B cell (primary cell): ENCODE data around the gene ATL1. TPM values are rescaled to one million over a fixed set of nuclear protein-coding genes. Genes with fewer than 3 reads are reported as not detected.
A peak's percentile ranks its signal among the peaks of the same experiment; 100 is the strongest.
"Not testable (repeated sequence)": the region's sequence is repeated elsewhere in the genome, so short reads cannot be mapped to it uniquely, and the experiment has no call there.

Experiments
- ATAC-seq: fragments of 200-7000 bp; cut with Tn5 transposase; one replicate; pipeline ENCODE4 v1.10.0; 2021; ENCODE audit warnings: low read depth, mild to moderate bottlenecking, moderate number of reproducible peaks, moderate library complexity
- CTCF ChIA-PET: fragments of 350-600 bp; sonication (Branson Sonifier 250); formaldehyde crosslinking; loops from one replicate; lab custom pipeline; 2021; ENCODE audit warnings: antibody characterized with exemption, inconsistent platforms; lab: Charles Lee
- POLR2A ChIA-PET: fragments of 350-600 bp; sonication (Branson Sonifier 250); formaldehyde crosslinking; loops from one replicate; lab custom pipeline; 2021; ENCODE audit warnings: antibody characterized with exemption; lab: Charles Lee
- DNase-seq: peaks from one replicate; pipeline ENCODE4 v3.0.0; 2013
- H2AFZ ChIP-seq: 2 replicates; pipeline ENCODE4 v1.6.1; 2012; ENCODE audit warnings: mild to moderate bottlenecking, low read depth, low read length; ENCODE audit not compliant: insufficient read depth, poor library complexity, severe bottlenecking
- H3K27ac ChIP-seq, 2 donors: 1 replicate in 1 of 2; 2 replicates in 1 of 2; pipeline ENCODE4 v1.5.1; 2012 to 2013; ENCODE audit warnings: low read length in 2 of 2, mild to moderate bottlenecking in 2 of 2, moderate library complexity in 1 of 2
- H3K27me3 ChIP-seq, 4 experiments: fragments of 200-600 bp in 1 of 4; sonication (generic) in 1 of 4; replicated peaks in 1 of 4; 1 replicate in 2 of 4; 2 replicates in 2 of 4; pipeline versions ENCODE4 v1.6.1 to v1.7.0; 2013 to 2016; ENCODE audit warnings: low read length in 3 of 4, mild to moderate bottlenecking in 2 of 4, mixed read lengths in 1 of 4, moderate library complexity in 1 of 4; ENCODE audit not compliant: insufficient read depth in 4 of 4, control insufficient read depth in 3 of 4; ENCODE audit errors: control extremely low read depth in 1 of 4
- H3K36me3 ChIP-seq, 2 experiments: replicated peaks in 1 of 2; 1 replicate in 1 of 2; 2 replicates in 1 of 2; pipeline versions ENCODE4 v1.6.1 to v1.7.1; 2013; ENCODE audit warnings: low read length in 1 of 2; ENCODE audit not compliant: insufficient read depth in 2 of 2, control insufficient read depth in 1 of 2; ENCODE audit errors: control extremely low read depth in 1 of 2, extremely low read depth in 1 of 2
- H3K4me1 ChIP-seq, 2 donors: fragments of 200-600 bp in 1 of 2; sonication (generic) in 1 of 2; 1 replicate in 1 of 2; 2 replicates in 1 of 2; pipeline versions ENCODE4 v1.5.1 to v1.6.1; 2013 to 2017; ENCODE audit warnings: low read length in 2 of 2; ENCODE audit not compliant: control insufficient read depth in 2 of 2, insufficient read depth in 2 of 2
- H3K4me2 ChIP-seq: replicated peaks from 2 replicates; pipeline ENCODE3; 2012; ENCODE audit warnings: mild to moderate bottlenecking, low read depth, low read length; ENCODE audit not compliant: poor library complexity, severe bottlenecking
- H3K4me3 ChIP-seq, 5 experiments: fragments of 200-600 bp in 1 of 5; sonication (generic) in 1 of 5; 1 replicate in 3 of 5; 2 replicates in 2 of 5; pipeline versions ENCODE4 v1.5.1 to v1.7.0; 2011 to 2016; ENCODE audit warnings: low read length in 4 of 5, mild to moderate bottlenecking in 4 of 5, low read depth in 2 of 5, control low read depth in 1 of 5, moderate library complexity in 1 of 5; ENCODE audit not compliant: insufficient read depth in 1 of 5; ENCODE audit errors: control extremely low read depth in 1 of 5, extremely low read depth in 1 of 5
- H3K79me2 ChIP-seq: fragments of 200-600 bp; sonication (generic); one replicate; pipeline ENCODE4 v1.6.0; 2016; ENCODE audit warnings: low read length; ENCODE audit not compliant: control insufficient read depth, insufficient read depth
- H3K9ac ChIP-seq: fragments of 200-600 bp; sonication (generic); 2 replicates; pipeline ENCODE4 v1.6.1; 2017; ENCODE audit warnings: mild to moderate bottlenecking, low read length, moderate library complexity
- H3K9me3 ChIP-seq, 3 donors: one replicate each; pipeline versions ENCODE4 v1.6.1 to v1.7.1; 2013; ENCODE audit warnings: low read length in 2 of 3; ENCODE audit not compliant: control insufficient read depth in 2 of 3, insufficient read depth in 1 of 3; ENCODE audit errors: control extremely low read depth in 1 of 3
- H4K20me1 ChIP-seq: 2 replicates; pipeline ENCODE4 v1.6.0; 2012; ENCODE audit warnings: mild to moderate bottlenecking, low read length; ENCODE audit not compliant: insufficient read depth, control insufficient read depth, poor library complexity, severe bottlenecking
- H3K27ac Mint-ChIP-seq: one replicate; pipeline ENCODE4 v1.8.0; 2021; ENCODE audit warnings: mixed read lengths
- H3K27me3 Mint-ChIP-seq: one replicate; pipeline ENCODE4 v1.8.0; 2021; ENCODE audit warnings: mixed read lengths
- H3K4me1 Mint-ChIP-seq: one replicate; pipeline ENCODE4 v1.8.0; 2021; ENCODE audit warnings: mixed read lengths
- H3K4me3 Mint-ChIP-seq: one replicate; pipeline ENCODE4 v1.8.0; 2021; ENCODE audit warnings: mixed read lengths
- H3K9me3 Mint-ChIP-seq: one replicate; pipeline ENCODE4 v1.8.0; 2022; ENCODE audit warnings: mixed read lengths; ENCODE audit not compliant: insufficient read depth
- CTCF ChIP-seq: fragments of 200-600 bp; IDR thresholded peaks from one replicate; pipeline ENCODE4 v1.8.0; 2022; ENCODE audit warnings: antibody characterized with exemption, mild to moderate bottlenecking
- EZH2 ChIP-seq: IDR thresholded peaks from 2 replicates; pipeline ENCODE4 v1.6.1; 2012; ENCODE audit warnings: borderline replicate concordance, low read depth, mild to moderate bottlenecking, moderate library complexity, low read length; ENCODE audit not compliant: insufficient read depth, poor library complexity, severe bottlenecking
- WGBS: methylation state at CpG from one replicate; pipeline ENCODE4 v1.1.5; 2013; ENCODE audit warnings: missing lambda C conversion rate; ENCODE audit not compliant: insufficient coverage; 5-methylcytosine and 5-hydroxymethylcytosine counted together
- intact Hi-C: fragments of 100-400 bp; cut with micrococcal nuclease; formaldehyde crosslinking; loops from one replicate; pipeline ENCODE4 v1.10.0; 2022
- polyA plus RNA-seq: library from polyadenylated mRNA; depleted of rRNA; stranded (reverse); fragments of >200 nt; gene quantifications from 2 replicates; pipeline ENCODE4 v1.2.3, GENCODE V29; 2012
- total RNA-seq, 2 donors: library from RNA; stranded (reverse); fragments of 120-200 nt in 1 of 2; gene quantifications; 1 replicate in 1 of 2; 2 replicates in 1 of 2; pipeline versions ENCODE4 v1.2.3 to v1.2.4, GENCODE V29; 2013 to 2022

The ATL1 gene
- total and polyA plus RNA-seq, 2 donors (not counting 1 experiment from before 2014, with no cell fraction given), result 2.9 TPM

GRCh38 chr14:50658203-50658602, 98.3 kb downstream of the ATL1 start:
- Histone ChIP-seq H3K79me2 (peaks cover 97% of the 10 kb centered on the region), H4K20me1 (peaks cover 16% of the 10 kb centered on the region), H3K27me3 (no peaks in the 10 kb centered on the region), H3K9me3 (no peaks in the 10 kb centered on the region), H3K27ac (no peak overlapping the region), H3K36me3 (peaks cover 14 to 24% of the 10 kb centered on the region in 2 experiments), H3K4me2 (no peak overlapping the region), H2AFZ (no peak overlapping the region), H3K4me3 (no peak overlapping the region), H3K9ac (no peak overlapping the region), H3K4me1 (peaks cover 0 to 22% of the 10 kb centered on the region in 2 donors)
- no peak overlapping the region for H3K4me3 Mint-ChIP-seq
- DNase-seq (no peak), ATAC-seq (no peak)
- 95% methylated on average over 4 of the region's 6 CpGs for WGBS
- H3K27me3 Mint-ChIP-seq, result no peaks in the 10 kb centered on the region
- TF ChIP-seq CTCF (no peak), EZH2 (no peak)
- peaks cover 47% of the 10 kb centered on the region for H3K4me1 Mint-ChIP-seq
- intact Hi-C loops, result no loop called here
- no peak overlapping the region for H3K27ac Mint-ChIP-seq
- no peaks in the 10 kb centered on the region for H3K9me3 Mint-ChIP-seq
- CTCF ChIA-PET, result interaction anchor here (1.0 kb wide), 1 partner anchor 11 kb away, joined by 3 read pairs; no protein-coding TSS in a partner anchor
- POLR2A ChIA-PET, result no interaction called here

GRCh38 chr14:50659327-50659974, 99.5 kb downstream of the ATL1 start:
- no peak overlapping the region for H3K27ac ChIP-seq
- H3K4me2 ChIP-seq, result no peak overlapping the region
- H3K79me2 ChIP-seq, result peaks cover 98% of the 10 kb centered on the region
- DNase-seq, result no peak
- no peak overlapping the region for H2AFZ ChIP-seq
- Mint-ChIP-seq H3K9me3 (no peaks in the 10 kb centered on the region), H3K4me1 (peaks cover 50% of the 10 kb centered on the region), H3K27me3 (no peaks in the 10 kb centered on the region), H3K4me3 (no peak overlapping the region), H3K27ac (no peak overlapping the region)
- ChIA-PET CTCF (interaction anchor here (0.7 kb wide), 1 partner anchor 14 kb away, joined by 3 read pairs; no protein-coding TSS in a partner anchor), POLR2A (no interaction called here)
- peaks cover 15 to 29% of the 10 kb centered on the region in 2 experiments for H3K36me3 ChIP-seq
- WGBS, result 82% methylated on average over 6 of the region's 6 CpGs
- intact Hi-C loops, result no loop called here
- H3K9ac ChIP-seq, result no peak overlapping the region
- ATAC-seq, result no peak
- H3K4me1 ChIP-seq, result peaks cover 4 to 27% of the 10 kb centered on the region in 2 donors
- TF ChIP-seq EZH2, result no peak
- no peak for TF ChIP-seq CTCF
- no peak overlapping the region for H3K4me3 ChIP-seq
- peaks cover 16% of the 10 kb centered on the region for H4K20me1 ChIP-seq
- H3K9me3 ChIP-seq, result no peaks in the 10 kb centered on the region
- H3K27me3 ChIP-seq, result no peaks in the 10 kb centered on the region

DNA sequence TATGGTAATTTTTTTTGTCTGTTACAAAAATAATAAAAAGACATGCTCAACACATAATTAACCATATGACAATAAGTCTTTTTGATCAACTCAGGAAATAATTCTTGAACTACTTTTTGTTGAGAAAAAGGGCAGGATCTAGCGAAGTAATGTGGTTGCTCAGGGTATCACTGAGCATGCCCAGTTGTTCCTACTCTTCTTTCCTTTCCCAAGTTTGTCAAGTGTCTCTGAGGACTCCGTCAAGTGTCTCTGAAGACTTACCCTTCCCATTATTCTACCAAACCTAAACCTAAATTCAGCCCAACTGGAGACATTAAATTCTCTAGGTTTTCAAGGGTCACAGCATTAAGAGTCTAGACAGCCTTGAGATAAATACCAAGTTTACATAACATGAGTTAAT, 104.6 kb downstream of the ATL1 start:
- H3K9me3 ChIP-seq, H3K9ac ChIP-seq, DNase-seq, H3K27me3 ChIP-seq, CTCF ChIA-PET, H2AFZ ChIP-seq, H3K27ac Mint-ChIP-seq, H3K9me3 Mint-ChIP-seq, H3K4me2 ChIP-seq, H4K20me1 ChIP-seq, intact Hi-C loops, POLR2A ChIA-PET, ATAC-seq, H3K27me3 Mint-ChIP-seq: not testable (repeated sequence)
- H3K4me3 Mint-ChIP-seq, result peak overlapping the region; percentile 20
- Histone ChIP-seq H3K36me3 (peaks cover 15 to 32% of the 10 kb centered on the region in 2 experiments), H3K79me2 (peaks cover 78% of the 10 kb centered on the region), H3K4me1 (peaks cover 22 to 49% of the 10 kb centered on the region in 2 donors), H3K4me3 (peak overlapping the region in 1 of 5 experiments; percentile 9), H3K27ac (peak overlapping the region in 1 of 2 donors; percentile 25)
- no CpG with 5 or more reads among the region's 2 CpGs for WGBS
- H3K4me1 Mint-ChIP-seq, result peaks cover 46% of the 10 kb centered on the region
